ENCODE data around the gene KLK12. TPM values are rescaled to one million over a fixed set of nuclear protein-coding genes. Genes with fewer than 3 reads are reported as not detected.

Gene KLK12
- total RNA-seq (not detected), polyA plus RNA-seq (not detected)
- long read RNA-seq, donor 1 = 0 reads
- long read RNA-seq, donor 2 = 0 reads
- long read RNA-seq, donor 3 = 0 reads

GRCh38 chr19:51034704-51035103 lies at the start of gene KLK12:
KLK12 (minus strand) TSS chr19:51035002; CDS start chr19:51034621, 381 bp downstream.
- DNase-seq (no peak), ATAC-seq (no peak)
- H3K9me3 ChIP-seq = no peaks in the 10 kb centered on the region
- TF ChIP-seq POLR2A (IDR thresholded peaks at IDR 0.05) (no peak), CTCF (IDR thresholded peaks at IDR 0.05) (no peak)
- H3K36me3 ChIP-seq = no peaks in the 10 kb centered on the region
- H3K4me1 ChIP-seq = no peaks in the 10 kb centered on the region
- WGBS, 4 donors = 50 to 66% (median 56%) methylated on average over 11 of the region's 11 CpGs
- no peak within 1 kb of the TSS for H3K27ac ChIP-seq
- H3K4me3 ChIP-seq = no peak within 1 kb of the TSS
- intact Hi-C loops (cut with DNase I) = loop anchor here in 1 of 10 donors (5.0 kb wide), 1 partner anchor 48 kb away; the partner anchor contains the start of gene KLK14
- H3K27me3 ChIP-seq = peaks cover 0 to 28% (median 5%) of the 10 kb centered on the region in 9 donors

- intact Hi-C loops (cut with DNase I) = loop anchor here in 1 of 10 donors (5.0 kb wide), 1 partner anchor 52 kb away; no protein-coding TSS in a partner anchor
- H3K36me3 ChIP-seq = no peaks in the 10 kb centered on the region
- H3K27ac ChIP-seq = no peak overlapping the region
- WGBS, 4 donors = 75 to 83% (median 78%) methylated on average over 7 of the region's 7 CpGs
- no peak for DNase-seq
- H3K9me3 ChIP-seq = no peaks in the 10 kb centered on the region
- no peak for ATAC-seq
- no peaks in the 10 kb centered on the region for H3K27me3 ChIP-seq
- no peak for TF ChIP-seq CTCF (IDR thresholded peaks at IDR 0.05)
- TF ChIP-seq POLR2A (IDR thresholded peaks at IDR 0.05) = no peak
- H3K4me3 ChIP-seq = no peak overlapping the region
- peaks cover 0 to 5% (median 1%) of the 10 kb centered on the region in 12 donors for H3K4me1 ChIP-seq
Measured at GRCh38 chr19:51084505-51084904, 49.7 kb upstream of the KLK12 start.

GRCh38 chr19:51083783-51084182 lies 49.0 kb upstream of the KLK12 start:
- 74 to 80% (median 78%) methylated on average over 14 of the region's 14 CpGs for WGBS, 4 donors
- intact Hi-C loops (cut with DNase I) = loop anchor here in 1 of 10 donors (5.0 kb wide), 1 partner anchor 51 kb away; no protein-coding TSS in a partner anchor
- ATAC-seq = no peak
- H3K4me3 ChIP-seq = no peak overlapping the region
- no peak overlapping the region for H3K27ac ChIP-seq
- H3K27me3 ChIP-seq = no peaks in the 10 kb centered on the region
- H3K36me3 ChIP-seq = no peaks in the 10 kb centered on the region
- no peak for DNase-seq
- no peak for TF ChIP-seq POLR2A (IDR thresholded peaks at IDR 0.05)
- no peak for TF ChIP-seq CTCF (IDR thresholded peaks at IDR 0.05)
- H3K4me1 ChIP-seq = peaks cover 0 to 8% (median 4%) of the 10 kb centered on the region in 12 donors
- no peaks in the 10 kb centered on the region for H3K9me3 ChIP-seq

- 41% methylated on average over 4 of the region's 4 CpGs for WGBS, 4 donors
- Histone ChIP-seq H3K36me3 (no peaks in the 10 kb centered on the region), H3K4me3 (no peak overlapping the region), H3K9me3 (no peaks in the 10 kb centered on the region), H3K4me1 (peaks cover 0 to 8% (median 4%) of the 10 kb centered on the region in 12 donors), H3K27ac (no peak overlapping the region), H3K27me3 (no peaks in the 10 kb centered on the region)
- no peak for TF ChIP-seq CTCF (IDR thresholded peaks at IDR 0.05)
- no peak for TF ChIP-seq POLR2A (IDR thresholded peaks at IDR 0.05)
- intact Hi-C loops (cut with DNase I) = loop anchor here in 1 of 10 donors (5.0 kb wide), 1 partner anchor 51 kb away; no protein-coding TSS in a partner anchor
- DNase-seq (no peak), ATAC-seq (no peak)
Measured at GRCh38 chr19:51083181-51083580, 48.4 kb upstream of the KLK12 start.

Measured in heart left ventricle (tissue), 16 donors.